H1 (cell line): ENCODE data around the gene CCDC92B. TPM values are rescaled to one million over a fixed set of nuclear protein-coding genes. Genes with fewer than 3 reads are reported as not detected.

Experiments
- GTF2F1 ChIP-seq: IDR thresholded peaks from 2 replicates; pipeline ENCODE4 v1.6.1; 2012; ENCODE audit warnings: low read depth, low read length, improper control_type of control experiment, borderline replicate concordance
- KDM4A ChIP-seq: IDR thresholded peaks from one replicate; pipeline ENCODE4 v1.7.1; 2012; ENCODE audit warnings: low read depth, mild to moderate bottlenecking, moderate library complexity, low read length, inconsistent platforms; ENCODE audit not compliant: severe bottlenecking
- RFX5 ChIP-seq: IDR thresholded peaks from 2 replicates; pipeline ENCODE4 v1.6.1; 2011; ENCODE audit warnings: low read depth, low read length, improper control_type of control experiment, borderline replicate concordance
- polyA plus RNA-seq, 7 experiments: library from polyadenylated mRNA; depleted of rRNA in 3 of 7; stranded (reverse) in 5 of 7; unstranded in 2 of 7; fragments of >200 nt in 5 of 7; fragments of 200-250 nt in 2 of 7; gene quantifications; 1 replicate in 5 of 7; 2 replicates in 1 of 7; 4 replicates in 1 of 7; pipeline versions ENCODE4 v1.2.1 to v1.2.3, GENCODE V29; 2011 to 2013; ENCODE audit warnings: missing spikeins in 2 of 7, mixed read lengths in 2 of 7
- total RNA-seq: library from RNA; stranded (reverse); fragmentation: NEBNext Ultra II Directional; extraction: Animal tissue kit (Norgen Biotek cat#: 25700); gene quantifications from 2 replicates; pipeline ENCODE4 v1.2.1, GENCODE V29; 2021
- TF ChIP-seq, protein P1 (sequence below): IDR thresholded peaks from 2 replicates; pipeline ENCODE4 v1.6.1; 2011; ENCODE audit warnings: low read depth, mild to moderate bottlenecking, low read length; ENCODE audit not compliant: insufficient read depth

The CCDC92B gene
- total and polyA plus RNA-seq, 2 of the 8 experiments (the other 6 are each of a cell fraction or from before 2014, with no cell fraction given): 5.5 to 12.1 TPM

- TF ChIP-seq KDM4A: no peak
- no peak for TF ChIP-seq GTF2F1
- no peak for TF ChIP-seq RFX5
- TF ChIP-seq, protein P1, sequence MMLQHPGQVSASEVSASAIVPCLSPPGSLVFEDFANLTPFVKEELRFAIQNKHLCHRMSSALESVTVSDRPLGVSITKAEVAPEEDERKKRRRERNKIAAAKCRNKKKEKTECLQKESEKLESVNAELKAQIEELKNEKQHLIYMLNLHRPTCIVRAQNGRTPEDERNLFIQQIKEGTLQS: no peak
Observed at GRCh38 chr17:2687074-2687418, 62.4 kb downstream of the CCDC92B start (continued).
